ENCODE data around the gene FAM53A. TPM values are rescaled to one million over a fixed set of nuclear protein-coding genes. Genes with fewer than 3 reads are reported as not detected.

FAM53A gene
- total and polyA plus RNA-seq, 2 of the 13 experiments (the other 11 are each of a cell fraction or from before 2014, with no cell fraction given), result 0.48 to 1.1 TPM

DNA sequence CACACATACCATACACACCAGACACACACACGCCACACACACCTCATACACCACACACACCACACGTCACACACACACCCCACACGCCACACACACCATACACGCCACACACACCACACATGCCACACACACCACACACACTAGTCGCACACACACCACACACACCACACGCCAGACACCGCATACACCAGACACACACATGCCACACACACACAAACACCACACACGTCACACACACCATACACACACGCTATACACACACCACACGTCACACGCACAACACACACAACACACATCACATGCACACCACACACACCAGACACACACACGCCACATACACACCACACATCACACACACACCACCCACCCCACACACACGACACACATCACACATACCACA is 32.0 kb downstream of the FAM53A start (continued):
- TF ChIP-seq, protein P1, sequence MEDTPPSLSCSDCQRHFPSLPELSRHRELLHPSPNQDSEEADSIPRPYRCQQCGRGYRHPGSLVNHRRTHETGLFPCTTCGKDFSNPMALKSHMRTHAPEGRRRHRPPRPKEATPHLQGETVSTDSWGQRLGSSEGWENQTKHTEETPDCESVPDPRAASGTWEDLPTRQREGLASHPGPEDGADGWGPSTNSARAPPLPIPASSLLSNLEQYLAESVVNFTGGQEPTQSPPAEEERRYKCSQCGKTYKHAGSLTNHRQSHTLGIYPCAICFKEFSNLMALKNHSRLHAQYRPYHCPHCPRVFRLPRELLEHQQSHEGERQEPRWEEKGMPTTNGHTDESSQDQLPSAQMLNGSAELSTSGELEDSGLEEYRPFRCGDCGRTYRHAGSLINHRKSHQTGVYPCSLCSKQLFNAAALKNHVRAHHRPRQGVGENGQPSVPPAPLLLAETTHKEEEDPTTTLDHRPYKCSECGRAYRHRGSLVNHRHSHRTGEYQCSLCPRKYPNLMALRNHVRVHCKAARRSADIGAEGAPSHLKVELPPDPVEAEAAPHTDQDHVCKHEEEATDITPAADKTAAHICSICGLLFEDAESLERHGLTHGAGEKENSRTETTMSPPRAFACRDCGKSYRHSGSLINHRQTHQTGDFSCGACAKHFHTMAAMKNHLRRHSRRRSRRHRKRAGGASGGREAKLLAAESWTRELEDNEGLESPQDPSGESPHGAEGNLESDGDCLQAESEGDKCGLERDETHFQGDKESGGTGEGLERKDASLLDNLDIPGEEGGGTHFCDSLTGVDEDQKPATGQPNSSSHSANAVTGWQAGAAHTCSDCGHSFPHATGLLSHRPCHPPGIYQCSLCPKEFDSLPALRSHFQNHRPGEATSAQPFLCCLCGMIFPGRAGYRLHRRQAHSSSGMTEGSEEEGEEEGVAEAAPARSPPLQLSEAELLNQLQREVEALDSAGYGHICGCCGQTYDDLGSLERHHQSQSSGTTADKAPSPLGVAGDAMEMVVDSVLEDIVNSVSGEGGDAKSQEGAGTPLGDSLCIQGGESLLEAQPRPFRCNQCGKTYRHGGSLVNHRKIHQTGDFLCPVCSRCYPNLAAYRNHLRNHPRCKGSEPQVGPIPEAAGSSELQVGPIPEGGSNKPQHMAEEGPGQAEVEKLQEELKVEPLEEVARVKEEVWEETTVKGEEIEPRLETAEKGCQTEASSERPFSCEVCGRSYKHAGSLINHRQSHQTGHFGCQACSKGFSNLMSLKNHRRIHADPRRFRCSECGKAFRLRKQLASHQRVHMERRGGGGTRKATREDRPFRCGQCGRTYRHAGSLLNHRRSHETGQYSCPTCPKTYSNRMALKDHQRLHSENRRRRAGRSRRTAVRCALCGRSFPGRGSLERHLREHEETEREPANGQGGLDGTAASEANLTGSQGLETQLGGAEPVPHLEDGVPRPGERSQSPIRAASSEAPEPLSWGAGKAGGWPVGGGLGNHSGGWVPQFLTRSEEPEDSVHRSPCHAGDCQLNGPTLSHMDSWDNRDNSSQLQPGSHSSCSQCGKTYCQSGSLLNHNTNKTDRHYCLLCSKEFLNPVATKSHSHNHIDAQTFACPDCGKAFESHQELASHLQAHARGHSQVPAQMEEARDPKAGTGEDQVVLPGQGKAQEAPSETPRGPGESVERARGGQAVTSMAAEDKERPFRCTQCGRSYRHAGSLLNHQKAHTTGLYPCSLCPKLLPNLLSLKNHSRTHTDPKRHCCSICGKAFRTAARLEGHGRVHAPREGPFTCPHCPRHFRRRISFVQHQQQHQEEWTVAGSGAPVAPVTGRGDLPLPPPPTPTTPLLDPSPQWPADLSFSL (CRISPR knock-in tag; IDR thresholded peaks at IDR 0.05), result peak; percentile 87

DNA sequence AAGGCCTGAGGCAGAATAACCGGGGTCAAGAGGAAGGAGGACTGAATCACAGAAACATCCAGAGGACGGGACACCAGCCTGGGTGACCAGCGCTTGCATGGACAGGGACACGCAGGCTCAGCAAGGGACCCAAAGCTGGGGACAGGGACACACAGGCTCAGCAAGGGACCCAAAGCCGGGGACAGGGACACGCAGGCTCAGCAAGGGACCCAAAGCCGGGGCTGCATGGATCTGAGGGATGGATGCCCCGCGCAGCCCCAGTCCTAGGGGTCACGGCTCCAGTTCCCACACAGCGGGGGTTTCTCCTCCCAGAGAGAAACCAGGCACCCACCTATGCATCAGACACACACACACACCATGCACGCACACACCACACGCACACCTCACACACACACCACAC is 32.5 kb downstream of the FAM53A start:
- H3K27ac ChIP-seq (ENCODE audit: extremely low read length, insufficient read depth, low read length), result no peak overlapping the region
- H3K4me1 ChIP-seq (ENCODE audit: insufficient read depth, low read length), result no peaks in the 10 kb centered on the region
- DNase-seq (ENCODE audit: low spot score) (no peak), FAIRE-seq (no peak), ATAC-seq (no peak)
- no peak overlapping the region for H3K4me2 ChIP-seq (ENCODE audit: low read depth, low read length)
- H3K36me3 ChIP-seq (replicated peaks in 1 of 2; ENCODE audit: control insufficient read depth in 1 of 2, insufficient read depth in 2 of 2, low read length in 2 of 2), result no peaks in the 10 kb centered on the region
- intact Hi-C loops (cut with micrococcal nuclease; ENCODE audit: unreplicated experiment) (no loop called here), in situ Hi-C loops (cut with HindIII; ENCODE audit: extremely low pct_ligation_motif_present, low pct_unique_long_range_greater_than_20kb) (no loop called here)
- no peak overlapping the region for H3K4me3 ChIP-seq (replicated peaks in 1 of 3; ENCODE audit: insufficient read depth in 1 of 3, low read depth in 2 of 3, low read length in 3 of 3)
- no peaks in the 10 kb centered on the region for H3K79me2 ChIP-seq (ENCODE audit: insufficient read depth, low read length)
- TF ChIP-seq ZNF251 (CRISPR knock-in tag; IDR thresholded peaks at IDR 0.05) (no peak), ZBTB2 (CRISPR knock-in tag; IDR thresholded peaks at IDR 0.05; ENCODE audit: low read depth) (no peak), FIP1L1 (IDR thresholded peaks at IDR 0.05; ENCODE audit: borderline replicate concordance, insufficient read depth, low read depth, low read length) (no peak), NR1H2 (CRISPR knock-in tag; IDR thresholded peaks at IDR 0.05; ENCODE audit: borderline replicate concordance, low read depth) (no peak), SALL1 (CRISPR knock-in tag; IDR thresholded peaks at IDR 0.05) (no peak), XRCC5 (optimal IDR thresholded peaks at IDR 0.05; ENCODE audit: low read length) (no peak)
- BruUV-seq (replicated peaks), result no TSS peak
- H3K9me3 ChIP-seq (ENCODE audit: low read length), result no peaks in the 10 kb centered on the region
- no peak overlapping the region for H3K9ac ChIP-seq (ENCODE audit: insufficient read depth, low read depth, low read length)
- ChIA-PET CTCF (ENCODE audit: low intra/inter-chr PET ratio, low total read pairs) (no interaction called here), POLR2A (no interaction called here)
- WGBS (ENCODE audit: low lambda C conversion rate), result 88% methylated on average over 6 of the region's 13 CpGs
- H4K20me1 ChIP-seq (ENCODE audit: insufficient read depth, low read length), result no peaks in the 10 kb centered on the region
- no peaks in the 10 kb centered on the region for H3K27me3 ChIP-seq (ENCODE audit: control insufficient read depth in 1 of 2, insufficient read depth in 2 of 2, low read length in 2 of 2)
- H2AFZ ChIP-seq (ENCODE audit: low read length), result no peak overlapping the region

Data from HepG2 (cell line).